GM12878 (cell line): ENCODE results near the gene MAP3K5. TPM values are rescaled to one million over a fixed set of nuclear protein-coding genes. Genes with fewer than 3 reads are reported as not detected.

Source experiments
- ATAC-seq: fragments of 200-7000 bp; cut with Tn5 transposase; 3 replicates; pipeline ENCODE4 v1.9.1; 2020; ENCODE audit warnings: mild to moderate bottlenecking, moderate library complexity
- BruUV-seq: library from RNA; stranded (reverse); fragments of 400-500 nt; replicated peaks from 2 replicates; lab custom pipeline; 2021; lab: Mats Ljungman, UMichigan
- CTCF ChIA-PET: fragments of 300-600 bp; sonication (Branson Sonifier 250); formaldehyde crosslinking; extraction: SDS; loops from one replicate; lab custom pipeline; 2021; ENCODE audit warnings: inconsistent platforms; lab: Yijun Ruan, JAX
- POLR2A ChIA-PET: fragments of 350-600 bp; formaldehyde crosslinking; extraction: SDS; loops from one replicate; lab custom pipeline; 2021; ENCODE audit warnings: inconsistent platforms; lab: Charles Lee
- RAD21 ChIA-PET: fragments of 300-600 bp; sonication (Branson Sonifier 250); formaldehyde crosslinking; loops from one replicate; lab custom pipeline; 2023; ENCODE audit warnings: antibody characterized with exemption; ENCODE audit not compliant: unreplicated experiment; lab: Charles Lee
- SMC1A ChIA-PET: fragments of 300-600 bp; sonication (Branson Sonifier 250); formaldehyde crosslinking; loops from one replicate; lab custom pipeline; 2023; ENCODE audit not compliant: unreplicated experiment, uncharacterized antibody; lab: Charles Lee
- DNase-seq: peaks from one replicate; pipeline ENCODE4 v3.0.0-alpha.2; 2011; ENCODE audit warnings: low read depth, low spot score
- FAIRE-seq: peaks from 3 replicates; lab custom pipeline; 2011; peaks lifted over from hg19 to GRCh38; lab: Jason Lieb, UNC
- H2AFZ ChIP-seq: 2 replicates; pipeline ENCODE4 v1.6.0; 2011; ENCODE audit warnings: low read depth, low read length, control low read depth; ENCODE audit not compliant: control insufficient read depth
- H3K27ac ChIP-seq: 2 replicates; pipeline ENCODE4 v1.5.1; 2011; ENCODE audit warnings: control low read depth; ENCODE audit not compliant: control insufficient read depth, insufficient read depth
- H3K27me3 ChIP-seq, 2 experiments: replicated peaks in 1 of 2; 2 replicates each; pipeline versions ENCODE4 v1.6.0 to v1.6.1; 2011; ENCODE audit warnings: low read length in 1 of 2; ENCODE audit not compliant: control insufficient read depth in 2 of 2, insufficient read depth in 2 of 2
- H3K36me3 ChIP-seq, 2 experiments: 2 replicates each; pipeline ENCODE4 v1.5.1; 2011; ENCODE audit warnings: low read length in 1 of 2; ENCODE audit not compliant: control insufficient read depth in 2 of 2, insufficient read depth in 2 of 2
- H3K4me1 ChIP-seq: 2 replicates; pipeline ENCODE4 v1.6.1; 2011; ENCODE audit warnings: mild to moderate bottlenecking, low read length, moderate library complexity, mixed read lengths; ENCODE audit not compliant: control insufficient read depth, insufficient read depth
- H3K4me2 ChIP-seq: 2 replicates; pipeline ENCODE4 v1.6.0; 2011; ENCODE audit warnings: control low read depth; ENCODE audit not compliant: control insufficient read depth, insufficient read depth
- H3K4me3 ChIP-seq: fragments of 200-600 bp; sonication (generic); 2 replicates; pipeline ENCODE4 v1.5.1; 2016
- H3K79me2 ChIP-seq: 2 replicates; pipeline ENCODE4 v1.6.0; 2011; ENCODE audit warnings: low read length; ENCODE audit not compliant: control insufficient read depth, insufficient read depth
- H3K9ac ChIP-seq: 2 replicates; pipeline ENCODE4 v1.8.0; 2011; ENCODE audit warnings: low read length, control low read depth, mixed read lengths; ENCODE audit not compliant: control insufficient read depth, insufficient read depth
- H3K9me3 ChIP-seq: replicated peaks from 3 replicates; pipeline ENCODE4 v1.5.1; 2011; ENCODE audit warnings: mild to moderate bottlenecking, low read length; ENCODE audit not compliant: control insufficient read depth, insufficient read depth
- H4K20me1 ChIP-seq: 2 replicates; pipeline ENCODE4 v1.6.0; 2011; ENCODE audit not compliant: control insufficient read depth, insufficient read depth
- NFYA ChIP-seq: IDR thresholded peaks from 2 replicates; pipeline ENCODE4 v1.6.1; 2011; ENCODE audit warnings: low read depth, mild to moderate bottlenecking, low read length, improper control_type of control experiment, borderline replicate concordance
- POLR2A ChIP-seq: IDR thresholded peaks from 2 replicates; pipeline ENCODE4 v1.6.1; 2011; ENCODE audit warnings: low read depth, mild to moderate bottlenecking, low read length
- POU2F2 ChIP-seq: IDR thresholded peaks from 3 replicates; pipeline ENCODE4 v1.6.1; 2011; ENCODE audit warnings: low read depth, mild to moderate bottlenecking, low read length, borderline replicate concordance
- SPI1 ChIP-seq: IDR thresholded peaks from 2 replicates; pipeline ENCODE4 v1.6.1; 2011; ENCODE audit warnings: low read depth, mild to moderate bottlenecking, low read length, moderate library complexity, borderline replicate concordance; ENCODE audit not compliant: insufficient read depth
- WGBS: methylation state at CpG from one replicate; pipeline ENCODE4 v1.1.6; 2016; ENCODE audit warnings: low lambda C conversion rate; ENCODE audit not compliant: insufficient replicate concordance, insufficient coverage; ENCODE audit errors: missing lambda C conversion rate; 5-methylcytosine and 5-hydroxymethylcytosine counted together
- in situ Hi-C: fragments of 300-500 bp; cut with MboI; formaldehyde crosslinking; loops from 9 replicates; pipeline ENCODE4 v1.14.3; 2018; ENCODE audit warnings: mixed read lengths
- intact Hi-C: fragments of 100-400 bp; cut with micrococcal nuclease; formaldehyde crosslinking; loops from one replicate; pipeline ENCODE4 v1.14.2; 2022; ENCODE audit not compliant: unreplicated experiment
- polyA plus RNA-seq, 11 experiments: library from polyadenylated mRNA; depleted of rRNA in 4 of 11; unstranded in 6 of 11; stranded (reverse) in 5 of 11; fragments of >200 nt; fragmentation: Nextera tagmentation in 4 of 11; fragmentation: Illumina TruSeq in 1 of 11; extraction: Ambion mirVana in 4 of 11; extraction: Trizol in 1 of 11; gene quantifications; 1 replicate in 1 of 11; 2 replicates in 10 of 11; pipeline versions ENCODE4 v1.2.1 to v1.2.3, GENCODE V29; 2011 to 2016; ENCODE audit warnings: inconsistent platforms in 2 of 11, missing spikeins in 2 of 11, low read depth in 1 of 11
- total RNA-seq, 4 experiments: library from RNA; depleted of rRNA in 3 of 4; stranded (reverse); fragments of >200 nt in 3 of 4; fragmentation: Illumina TruSeq in 1 of 4; extraction: Trizol in 1 of 4; gene quantifications; 2 replicates each; pipeline versions ENCODE4 v1.2.1 to v1.2.3, GENCODE V29; 2013 to 2021
- TF ChIP-seq, protein P1 (sequence below): IDR thresholded peaks from 2 replicates; pipeline ENCODE4 v1.6.1; 2012; ENCODE audit warnings: low read depth, low read length, improper control_type of control experiment
- TF ChIP-seq, protein P2 (sequence below): fragments of 450-650 bp; IDR thresholded peaks from 2 replicates; pipeline ENCODE4 v1.6.1; 2017; ENCODE audit warnings: low read depth, mild to moderate bottlenecking, moderate library complexity

Gene MAP3K5
- total and polyA plus RNA-seq, 10 of the 15 experiments (the other 5 are each of a cell fraction or from before 2014, with no cell fraction given), result 5.4 to 34.3 (median 26.4) TPM

DNA sequence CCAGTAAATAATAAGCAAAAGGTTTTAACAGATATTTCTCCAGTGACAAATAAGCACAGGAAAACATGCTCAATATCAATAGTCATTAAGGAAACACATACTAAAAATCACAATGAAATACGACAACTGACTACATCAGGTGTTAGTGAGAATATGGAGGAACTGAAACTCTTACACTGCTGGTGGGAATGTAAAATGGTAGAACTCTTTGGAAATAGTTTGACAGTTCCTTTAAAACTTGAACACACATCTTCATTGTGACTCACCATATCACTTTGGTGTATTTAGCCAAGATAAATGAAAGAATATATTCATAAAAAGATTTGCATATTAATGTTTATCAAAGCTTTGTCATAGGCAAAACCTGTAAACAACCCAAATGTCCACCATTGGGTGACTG lies 11.3 kb upstream of the MAP3K5 start:
- H3K79me2 ChIP-seq, result no peaks in the 10 kb centered on the region
- H3K27ac ChIP-seq, result no peak overlapping the region
- BruUV-seq, result no TSS peak
- in situ Hi-C loops, result no loop called here
- WGBS, result 97% methylated on average over 1 of the region's 1 CpG
- no peak for DNase-seq
- FAIRE-seq, result peak; percentile 35
- peak; percentile 44; the same call in 1 of the 2 replicates for TF ChIP-seq SPI1
- TF ChIP-seq, protein P1, sequence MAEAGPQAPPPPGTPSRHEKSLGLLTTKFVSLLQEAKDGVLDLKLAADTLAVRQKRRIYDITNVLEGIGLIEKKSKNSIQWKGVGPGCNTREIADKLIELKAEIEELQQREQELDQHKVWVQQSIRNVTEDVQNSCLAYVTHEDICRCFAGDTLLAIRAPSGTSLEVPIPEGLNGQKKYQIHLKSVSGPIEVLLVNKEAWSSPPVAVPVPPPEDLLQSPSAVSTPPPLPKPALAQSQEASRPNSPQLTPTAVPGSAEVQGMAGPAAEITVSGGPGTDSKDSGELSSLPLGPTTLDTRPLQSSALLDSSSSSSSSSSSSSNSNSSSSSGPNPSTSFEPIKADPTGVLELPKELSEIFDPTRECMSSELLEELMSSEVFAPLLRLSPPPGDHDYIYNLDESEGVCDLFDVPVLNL, result no peak
- H3K9me3 ChIP-seq, result no peaks in the 10 kb centered on the region
- ChIA-PET RAD21 (interaction anchor here (0.6 kb wide), 1 partner anchor 160 kb away, joined by 3 read pairs; no protein-coding TSS in a partner anchor), CTCF (interaction anchor here (1.3 kb wide), 1 partner anchor 160 kb away, joined by 4 read pairs; no protein-coding TSS in a partner anchor), POLR2A (no interaction called here), SMC1A (interaction anchor here (0.6 to 2.5 kb wide), 7 partner anchors 13 to 633 kb away, joined by 3 to 9 read pairs (median 3); no protein-coding TSS in a partner anchor)
- no peaks in the 10 kb centered on the region for H3K4me1 ChIP-seq
- H2AFZ ChIP-seq, result no peak overlapping the region
- H4K20me1 ChIP-seq, result no peaks in the 10 kb centered on the region
- ATAC-seq, result no peak
- H3K9ac ChIP-seq, result no peak overlapping the region
- no peak overlapping the region for H3K4me3 ChIP-seq
- H3K27me3 ChIP-seq, result no peaks in the 10 kb centered on the region
- intact Hi-C loops, result no loop called here
- H3K36me3 ChIP-seq, result no peaks in the 10 kb centered on the region
- H3K4me2 ChIP-seq, result no peak overlapping the region

DNA sequence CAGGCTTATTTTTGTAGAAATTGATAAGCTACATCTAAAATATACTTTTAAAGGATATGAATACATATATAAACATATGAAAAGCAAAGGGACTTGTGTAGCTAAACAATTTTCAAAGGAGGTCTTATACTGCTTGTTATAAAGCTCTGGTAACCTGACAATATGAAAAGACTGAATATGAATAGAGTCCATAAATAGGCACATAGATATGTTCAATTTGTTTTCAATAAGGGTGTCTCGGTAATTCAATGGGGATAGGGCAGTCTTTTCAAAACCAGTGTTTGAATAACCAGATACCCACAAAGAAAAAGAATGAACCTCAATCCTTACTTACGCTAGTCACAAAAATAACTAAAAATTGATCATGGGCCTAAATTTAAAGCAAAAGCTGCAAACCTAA lies 9.3 kb upstream of the MAP3K5 start:
- BruUV-seq, result no TSS peak
- DNase-seq, result no peak
- CTCF ChIA-PET, result interaction anchor here (0.6 to 2.2 kb wide), 2 partner anchors 88 to 157 kb away, joined by 3 to 12 read pairs; no protein-coding TSS in a partner anchor
- 68% methylated on average over 2 of the region's 2 CpGs for WGBS
- ATAC-seq, result no peak
- POLR2A ChIA-PET, result interaction anchor here (0.5 to 0.6 kb wide), 3 partner anchors 36 to 85 kb away, joined by 4 read pairs; no protein-coding TSS in a partner anchor
- no peaks in the 10 kb centered on the region; the same call in 2 of the 3 replicates for H3K9me3 ChIP-seq
- H3K27me3 ChIP-seq, result no peaks in the 10 kb centered on the region
- no peak overlapping the region for H2AFZ ChIP-seq
- intact Hi-C loops, result no loop called here
- SMC1A ChIA-PET, result interaction anchor here (1.0 to 2.5 kb wide), 4 partner anchors 100 to 200 kb away, joined by 3 to 9 read pairs (median 4); no protein-coding TSS in a partner anchor
- H3K4me3 ChIP-seq, result no peak overlapping the region
- no peaks in the 10 kb centered on the region for H3K4me1 ChIP-seq
- H3K36me3 ChIP-seq, result no peaks in the 10 kb centered on the region
- RAD21 ChIA-PET, result interaction anchor here (1.6 kb wide), 1 partner anchor 158 kb away, joined by 4 read pairs; no protein-coding TSS in a partner anchor
- TF ChIP-seq POLR2A, result no peak
- TF ChIP-seq, protein P2, sequence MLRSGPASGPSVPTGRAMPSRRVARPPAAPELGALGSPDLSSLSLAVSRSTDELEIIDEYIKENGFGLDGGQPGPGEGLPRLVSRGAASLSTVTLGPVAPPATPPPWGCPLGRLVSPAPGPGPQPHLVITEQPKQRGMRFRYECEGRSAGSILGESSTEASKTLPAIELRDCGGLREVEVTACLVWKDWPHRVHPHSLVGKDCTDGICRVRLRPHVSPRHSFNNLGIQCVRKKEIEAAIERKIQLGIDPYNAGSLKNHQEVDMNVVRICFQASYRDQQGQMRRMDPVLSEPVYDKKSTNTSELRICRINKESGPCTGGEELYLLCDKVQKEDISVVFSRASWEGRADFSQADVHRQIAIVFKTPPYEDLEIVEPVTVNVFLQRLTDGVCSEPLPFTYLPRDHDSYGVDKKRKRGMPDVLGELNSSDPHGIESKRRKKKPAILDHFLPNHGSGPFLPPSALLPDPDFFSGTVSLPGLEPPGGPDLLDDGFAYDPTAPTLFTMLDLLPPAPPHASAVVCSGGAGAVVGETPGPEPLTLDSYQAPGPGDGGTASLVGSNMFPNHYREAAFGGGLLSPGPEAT, result no peak
- TF ChIP-seq POU2F2, result no peak
- no peak for TF ChIP-seq NFYA
- in situ Hi-C loops, result no loop called here
- no peak overlapping the region for H3K9ac ChIP-seq
- no peak overlapping the region for H3K27ac ChIP-seq
- no peaks in the 10 kb centered on the region for H3K79me2 ChIP-seq
- H4K20me1 ChIP-seq, result no peaks in the 10 kb centered on the region
- FAIRE-seq, result no peak
- H3K4me2 ChIP-seq, result no peak overlapping the region
